ENCODE measurements around the gene CIAO1. TPM values are rescaled to one million over a fixed set of nuclear protein-coding genes. Genes with fewer than 3 reads are reported as not detected.
"Not testable (repeated sequence)": the region's sequence is repeated elsewhere in the genome, so short reads cannot be mapped to it uniquely, and the experiment has no call there.

Gene CIAO1
- 38.3 TPM for polyA plus RNA-seq (2013, experiment 1 of 2; ENCODE audit: insufficient read length)
- 30.2 TPM for polyA plus RNA-seq (2013, experiment 2 of 2; ENCODE audit: insufficient read length)

- DNase-seq: peak; percentile 98
Measured at GRCh38 chr2:96265840-96266679, at the start of gene CIAO1, which contains the start of gene TMEM127. Gene CIAO1 (plus strand): TSS chr2:96266225. CDS start chr2:96266351, 126 bp downstream. Gene TMEM127 (minus strand): TSS chr2:96265997. CDS start chr2:96265381, 616 bp downstream.

DNA sequence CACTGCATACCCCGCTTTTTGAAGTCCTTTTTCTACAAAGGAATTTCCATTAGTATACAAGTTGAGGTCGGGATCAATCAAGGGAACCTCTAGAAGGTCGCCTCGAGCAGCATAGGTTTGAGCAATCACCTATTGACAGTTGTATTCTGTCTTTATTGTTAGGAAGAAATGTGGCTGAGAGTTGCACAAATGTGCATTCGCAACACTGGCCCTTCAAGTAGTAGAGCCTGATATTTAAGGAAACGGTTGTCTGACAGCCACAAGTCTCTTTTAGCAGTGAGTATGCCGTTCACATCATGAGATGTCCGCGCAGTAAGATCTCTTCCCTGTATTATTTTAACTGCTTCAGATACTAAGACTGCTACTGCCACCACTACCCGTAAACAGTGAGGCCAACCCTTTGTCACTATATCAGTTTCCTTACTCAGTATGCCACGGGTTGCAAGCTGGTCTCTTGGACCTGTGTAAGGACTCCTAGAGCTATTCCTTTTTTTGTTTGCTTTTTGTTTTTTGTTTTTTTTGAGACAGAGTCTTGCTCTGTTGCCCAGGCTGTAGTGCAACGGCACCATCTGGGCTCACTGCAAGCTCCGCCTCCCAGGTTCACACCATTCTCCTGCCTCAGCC, 47.4 kb upstream of the CIAO1 start:
- no peak for DNase-seq

DNA sequence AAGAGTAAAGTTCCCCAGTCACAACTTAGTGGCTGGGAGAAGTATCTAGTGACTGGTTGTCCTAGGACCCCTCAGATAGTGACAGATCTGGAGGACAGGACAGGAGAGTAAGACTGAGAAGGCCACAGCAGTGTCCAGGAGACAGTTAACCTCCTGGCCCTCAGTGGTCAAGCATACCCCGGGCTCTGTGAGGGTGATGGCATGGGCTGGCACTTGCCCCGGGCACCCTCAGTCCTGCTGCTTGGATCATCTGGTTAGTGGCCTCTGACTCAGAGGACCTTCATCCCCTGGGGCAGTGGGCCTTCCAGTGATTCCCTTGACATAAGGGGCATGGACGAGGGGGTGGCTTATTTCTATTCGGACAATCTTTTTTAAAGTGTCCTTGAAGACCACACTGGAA, 46.1 kb upstream of the CIAO1 start:
- DNase-seq: not testable (repeated sequence)

DNA sequence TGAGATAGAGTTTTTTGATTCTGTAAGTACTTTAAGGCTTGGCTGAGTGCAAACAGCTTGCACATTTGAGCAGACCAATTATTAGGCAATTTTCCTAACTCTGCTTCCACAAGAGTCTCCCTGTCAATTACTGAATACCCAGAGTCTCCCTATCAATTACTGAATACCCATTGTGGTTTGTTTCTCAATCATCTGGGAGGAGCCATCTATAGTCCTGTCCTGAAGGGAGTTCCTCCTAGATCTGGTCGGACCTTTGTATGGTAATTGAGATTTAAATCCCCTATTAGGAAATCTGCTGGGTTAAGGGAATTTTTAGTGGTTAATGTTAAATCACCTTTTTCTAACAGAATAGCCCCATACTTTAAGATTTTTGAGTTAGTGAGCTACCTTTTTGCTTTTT, 44.9 kb upstream of the CIAO1 start:
- DNase-seq: not testable (repeated sequence)

DNA sequence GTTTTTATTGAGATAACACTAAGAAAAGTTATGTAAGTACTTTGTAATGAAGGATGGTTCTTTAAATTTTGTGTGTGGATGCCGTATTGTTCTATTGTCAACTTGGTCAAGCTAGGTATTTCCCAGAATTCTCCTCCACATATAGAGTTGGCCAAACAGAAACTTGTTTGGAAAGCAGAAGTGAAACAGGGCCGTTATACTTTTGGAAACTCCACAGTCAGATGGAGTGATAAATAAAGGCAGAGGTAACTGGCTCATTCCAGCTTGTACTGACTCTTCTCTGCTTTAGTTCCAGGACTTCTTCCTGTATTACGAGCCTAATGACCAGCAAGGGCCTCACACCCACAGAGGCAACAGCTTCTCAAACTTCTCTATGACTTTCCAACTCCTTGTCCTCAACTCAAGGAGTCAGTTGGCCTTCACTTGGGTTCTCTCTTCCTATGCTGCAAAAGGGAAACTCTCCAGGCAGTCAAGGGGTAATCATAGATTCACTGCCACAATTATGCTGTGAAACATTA, 41.0 kb upstream of the CIAO1 start:
- no peak for DNase-seq

DNA sequence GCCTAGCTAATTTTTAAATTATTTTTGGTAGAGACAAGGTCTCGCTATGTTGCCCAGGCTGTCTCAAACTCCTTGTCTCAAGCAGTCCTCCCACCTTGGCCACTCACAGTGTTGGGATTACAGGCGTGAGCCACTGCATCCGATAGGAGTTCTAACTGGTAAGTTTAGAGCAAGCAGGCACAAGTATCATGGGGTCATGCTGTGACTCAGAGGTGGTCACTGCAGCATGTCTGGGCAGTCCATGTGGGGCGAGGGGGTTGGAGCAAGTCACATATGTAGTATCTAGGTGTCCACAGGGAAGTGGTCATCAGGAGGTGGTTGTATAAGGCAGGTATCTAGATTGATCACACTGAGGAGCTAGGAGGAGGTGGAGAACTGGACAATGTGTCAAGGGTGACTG, 34.7 kb upstream of the CIAO1 start:
- DNase-seq: no peak

DNA sequence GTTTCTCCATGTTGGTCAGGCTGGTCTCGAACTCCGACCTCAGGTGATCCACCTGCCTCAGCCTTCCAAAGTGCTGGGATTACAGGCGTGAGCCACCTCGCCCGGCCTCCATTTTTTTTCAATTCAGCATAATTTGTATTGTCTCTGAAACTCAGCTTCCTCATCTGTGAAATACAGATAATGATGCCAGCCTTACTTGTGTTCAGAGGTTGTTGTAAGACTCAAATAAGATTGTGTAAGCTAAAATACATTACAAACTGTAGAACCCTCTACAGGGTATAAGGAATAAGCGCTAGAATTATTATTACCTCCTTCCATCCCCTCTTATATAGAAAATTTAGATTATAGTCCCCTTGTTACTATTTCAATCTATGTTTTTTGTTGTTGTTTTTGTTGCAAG, 32.6 kb upstream of the CIAO1 start:
- DNase-seq: no peak

- no peak for DNase-seq
Measured at GRCh38 chr2:96233880-96234316, 32.1 kb upstream of the CIAO1 start.

DNA sequence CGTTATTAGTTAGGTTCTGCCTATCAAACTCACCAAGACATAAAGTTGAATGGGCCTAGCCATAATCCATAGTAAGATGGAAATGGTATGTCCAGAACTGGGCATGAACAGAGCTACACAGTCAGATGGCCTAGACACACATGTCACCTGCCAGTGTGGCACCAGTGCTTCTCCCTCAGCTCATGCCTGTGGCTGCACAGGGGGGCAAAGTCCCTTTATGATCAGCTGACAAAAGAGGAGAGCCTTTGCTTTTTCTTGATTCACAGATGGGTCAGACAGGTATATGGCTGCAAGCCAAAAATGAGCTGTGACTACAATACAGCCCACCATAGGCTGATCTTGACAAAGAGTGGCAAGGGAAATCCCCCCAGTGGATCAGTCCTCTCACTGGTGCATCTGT, 29.1 kb upstream of the CIAO1 start:
- DNase-seq: no peak

DNA sequence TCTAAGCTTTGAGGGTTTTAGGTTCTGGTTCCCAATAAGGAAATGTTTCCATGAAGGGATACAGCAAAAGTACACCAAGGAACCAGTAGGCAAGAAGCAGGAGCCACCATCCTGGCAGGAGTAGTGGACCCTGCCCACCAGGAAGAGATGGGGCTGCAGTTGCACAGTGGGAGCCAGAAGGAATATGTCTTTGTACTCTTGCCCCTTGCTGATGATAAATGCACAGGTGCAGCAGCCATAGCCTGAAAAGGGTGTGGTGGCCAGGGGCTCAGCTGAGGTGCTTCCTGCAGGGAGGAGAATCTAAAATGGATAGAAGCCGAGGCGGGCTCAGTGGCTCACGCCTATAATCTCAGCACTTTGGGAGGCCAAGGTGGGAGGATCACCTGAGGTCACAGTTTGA, 27.8 kb upstream of the CIAO1 start:
- DNase-seq: no peak

GRCh38 chr2:96239091-96239490, 26.9 kb upstream of the CIAO1 start:
- DNase-seq: no peak

DNA sequence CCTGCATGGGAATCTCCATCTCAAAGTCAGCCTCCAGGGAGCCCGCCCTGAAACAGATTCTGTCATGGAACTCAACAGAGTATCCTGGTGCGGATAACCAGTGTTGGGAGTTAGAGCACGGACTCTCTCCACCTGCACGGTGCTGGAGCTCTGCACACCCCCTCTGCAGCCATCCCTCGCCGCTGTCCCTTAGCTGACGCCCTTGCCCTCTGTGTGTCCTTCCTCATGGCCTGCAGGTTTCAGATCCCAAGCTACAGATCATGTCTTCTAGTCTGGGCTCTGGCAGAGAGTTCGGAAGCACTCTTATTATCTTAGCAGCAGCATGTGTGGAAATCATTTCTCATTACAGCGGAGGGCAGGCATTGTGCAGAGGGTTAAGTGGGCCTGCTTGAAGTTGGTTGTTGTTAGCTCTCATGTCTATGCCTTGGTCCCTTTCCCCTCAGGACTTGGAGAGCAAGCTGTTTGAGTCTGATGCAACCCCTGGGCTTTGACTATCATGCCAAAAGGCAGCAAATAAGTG, 26.2 kb upstream of the CIAO1 start:
- no peak for DNase-seq

DNA sequence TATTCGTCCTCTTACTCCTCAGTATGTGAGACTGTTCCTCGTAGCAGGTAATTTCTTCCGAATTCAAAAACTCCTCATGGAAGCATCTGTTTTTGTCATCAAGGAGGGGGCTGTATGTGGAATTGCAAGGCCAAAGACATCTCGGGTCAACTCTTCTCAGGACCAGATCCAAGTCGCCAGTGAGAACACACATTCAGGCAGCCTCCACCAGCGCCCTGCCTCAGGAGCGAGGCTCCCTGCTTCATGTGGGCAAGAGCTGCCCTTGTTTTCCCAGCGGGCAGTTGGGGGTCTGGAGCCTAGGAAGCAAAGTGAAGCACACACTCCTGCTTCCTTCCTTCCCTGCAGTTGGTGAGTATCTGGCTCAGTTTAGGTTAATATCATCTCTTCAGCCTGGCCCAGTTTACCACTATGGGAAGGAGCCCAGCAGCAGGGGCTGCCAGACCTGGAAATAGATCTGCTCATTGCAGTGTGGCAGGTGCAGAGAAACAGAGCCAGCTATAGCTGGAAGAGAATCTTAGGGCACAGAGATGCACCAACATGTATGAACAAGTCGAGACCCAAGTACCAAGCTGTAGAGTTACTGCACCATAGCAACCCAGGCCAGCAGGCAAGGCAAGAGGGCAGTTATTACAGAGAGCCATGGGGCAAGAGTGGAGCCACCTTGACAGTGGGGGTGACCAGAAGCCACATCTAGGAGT, 25.5 kb upstream of the CIAO1 start:
- DNase-seq: no peak

- no peak for DNase-seq
Measured at GRCh38 chr2:96241227-96241626, 24.8 kb upstream of the CIAO1 start.

DNA sequence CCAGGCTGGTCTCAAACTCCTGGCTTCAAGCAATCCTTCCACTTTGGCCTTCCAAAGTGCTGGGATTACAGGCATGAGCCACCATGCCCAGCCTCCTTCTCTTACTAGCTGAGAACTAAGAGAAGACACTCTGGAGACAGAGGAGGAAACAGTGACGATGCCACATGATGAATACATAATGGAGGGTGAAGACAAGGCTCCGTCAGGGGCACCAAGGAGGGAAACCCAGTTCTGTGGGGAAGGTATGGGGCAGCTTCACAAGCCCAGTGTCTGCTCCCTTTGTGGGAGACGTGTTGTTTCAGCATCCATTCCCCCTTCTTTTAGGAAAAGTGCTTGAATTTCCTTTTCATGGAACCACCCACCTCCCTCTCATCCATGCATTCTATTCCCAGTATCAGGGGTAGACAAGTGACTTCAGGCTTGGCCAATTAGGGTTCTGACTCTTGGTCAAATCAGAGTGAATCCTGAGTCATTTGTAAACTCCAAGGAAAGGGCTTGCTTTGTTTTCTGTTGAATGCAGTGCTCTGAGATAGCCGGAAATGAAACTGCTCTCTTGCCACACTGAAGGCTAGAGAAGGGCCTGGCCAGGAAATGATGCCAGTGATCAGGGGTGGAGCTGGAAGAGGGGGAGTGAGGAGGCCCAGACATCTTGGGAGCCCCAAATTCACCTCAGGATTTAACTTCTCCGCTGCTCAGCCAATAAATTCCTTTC, 24.0 kb upstream of the CIAO1 start:
- DNase-seq: peak; percentile 34

DNA sequence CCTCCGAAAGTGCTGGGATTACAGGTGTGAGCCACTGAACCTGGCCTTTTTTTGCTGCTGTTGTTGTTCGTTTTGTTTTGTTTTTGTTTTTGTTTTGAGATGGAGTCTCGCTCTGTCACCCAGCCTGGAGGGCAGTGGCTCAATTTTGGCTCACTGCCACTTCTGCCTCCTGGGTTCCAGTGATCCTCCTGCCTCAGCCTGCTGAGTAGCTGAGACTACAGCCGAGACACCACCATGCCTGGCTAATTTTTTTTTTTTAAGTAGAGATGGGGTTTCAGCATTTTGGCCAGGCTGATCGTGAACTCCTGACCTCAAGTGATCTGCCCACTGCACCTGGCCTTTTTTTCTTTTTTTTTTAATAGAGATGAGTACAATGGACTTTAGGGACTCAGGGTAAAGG, 22.2 kb upstream of the CIAO1 start:
- DNase-seq: no peak

GRCh38 chr2:96245609-96246390, 20.2 kb upstream of the CIAO1 start:
- peak; percentile 63 for DNase-seq

- DNase-seq: no peak
Measured at GRCh38 chr2:96247009-96247408, 19.0 kb upstream of the CIAO1 start.

DNA sequence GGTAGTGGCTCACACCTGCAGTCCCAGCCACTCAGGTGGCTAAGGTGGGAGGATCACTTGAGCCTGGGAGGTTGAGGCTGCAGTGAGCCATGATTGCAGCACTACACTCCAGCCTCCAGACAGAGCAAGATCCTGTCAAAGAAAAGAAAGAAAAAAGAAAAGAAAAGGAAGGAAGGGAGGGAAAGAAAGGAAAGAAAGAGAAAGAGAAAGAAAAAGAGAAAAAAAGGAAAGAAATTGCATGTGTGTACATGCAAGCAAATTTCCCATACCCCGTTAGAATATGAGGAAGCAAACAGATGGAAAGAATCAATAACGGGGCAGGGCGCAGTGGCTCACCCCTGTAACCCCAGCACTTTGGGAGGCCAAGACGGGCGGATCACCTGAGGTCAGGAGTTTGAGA, 18.1 kb upstream of the CIAO1 start:
- no peak for DNase-seq

GRCh38 chr2:96248624-96249023, 17.4 kb upstream of the CIAO1 start:
- no peak for DNase-seq

GRCh38 chr2:96249654-96250053, 16.4 kb upstream of the CIAO1 start:
- DNase-seq: peak; percentile 84
